Natural killer cell (primary cell): Measurements from ENCODE around the gene TF. TPM values are rescaled to one million over a fixed set of nuclear protein-coding genes. Genes with fewer than 3 reads are reported as not detected.

Source experiments
- ATAC-seq, 3 donors: fragments of 150-1000 bp in 2 of 3; fragments of 200-7000 bp in 1 of 3; cut with Tn5 transposase; 1 replicate in 1 of 3; 2 replicates in 2 of 3; pipeline ENCODE4 v1.10.0; 2021; ENCODE audit warnings: mild to moderate bottlenecking in 2 of 3, moderate library complexity in 2 of 3
- DNase-seq, 2 donors: peaks; one replicate each; pipeline versions ENCODE4 v3.0.0 to v3.0.0-alpha.2; 2013 to 2021; ENCODE audit warnings: mixed read lengths in 1 of 2
- H3K27ac ChIP-seq: one replicate; pipeline ENCODE4 v1.5.1; 2013; ENCODE audit warnings: mild to moderate bottlenecking, low read length
- H3K27me3 ChIP-seq: one replicate; pipeline ENCODE4 v1.6.1; 2013; ENCODE audit warnings: low read length; ENCODE audit not compliant: control insufficient read depth, insufficient read depth
- H3K36me3 ChIP-seq: one replicate; pipeline ENCODE4 v1.6.1; 2013; ENCODE audit warnings: low read length; ENCODE audit not compliant: control insufficient read depth, insufficient read depth
- H3K4me1 ChIP-seq: one replicate; pipeline ENCODE4 v1.6.1; 2013; ENCODE audit warnings: low read length; ENCODE audit not compliant: control insufficient read depth, insufficient read depth
- H3K4me3 ChIP-seq: one replicate; pipeline ENCODE4 v1.5.1; 2013; ENCODE audit warnings: low read length
- H3K9me3 ChIP-seq: one replicate; pipeline ENCODE4 v1.6.1; 2013; ENCODE audit warnings: low read length; ENCODE audit not compliant: control insufficient read depth, insufficient read depth
- H3K27ac Mint-ChIP-seq, 2 donors: one replicate each; pipeline ENCODE4 v1.8.0; 2022; ENCODE audit warnings: mild to moderate bottlenecking in 2 of 2, mixed read lengths in 2 of 2, moderate library complexity in 1 of 2
- H3K27me3 Mint-ChIP-seq, 2 donors: one replicate each; pipeline ENCODE4 v1.8.0; 2022; ENCODE audit warnings: low read depth in 2 of 2, mixed read lengths in 2 of 2
- H3K36me3 Mint-ChIP-seq: one replicate; pipeline ENCODE4 v1.8.0; 2022; ENCODE audit warnings: mixed read lengths
- H3K4me1 Mint-ChIP-seq, 2 donors: one replicate each; pipeline ENCODE4 v1.8.0; 2022; ENCODE audit warnings: mixed read lengths in 2 of 2
- H3K4me3 Mint-ChIP-seq: one replicate; pipeline ENCODE4 v1.8.0; 2022; ENCODE audit warnings: mild to moderate bottlenecking, moderate library complexity, mixed read lengths
- H3K9me3 Mint-ChIP-seq, 2 donors: one replicate each; pipeline ENCODE4 v1.8.0; 2022; ENCODE audit warnings: mixed read lengths in 2 of 2
- CTCF ChIP-seq: fragments of 200-600 bp; IDR thresholded peaks from one replicate; pipeline ENCODE4 v1.8.0; 2022; ENCODE audit warnings: antibody characterized with exemption
- WGBS: methylation state at CpG from one replicate; pipeline ENCODE4 v1.1.7; 2013; ENCODE audit warnings: missing lambda C conversion rate; ENCODE audit not compliant: insufficient coverage; 5-methylcytosine and 5-hydroxymethylcytosine counted together
- intact Hi-C: fragments of 100-400 bp; cut with micrococcal nuclease; formaldehyde crosslinking; loops from one replicate; pipeline ENCODE4 v1.14.2; 2022
- total RNA-seq, 4 donors: library from RNA; stranded (reverse); fragments of 120-200 nt in 1 of 4; gene quantifications; one replicate each; pipeline versions ENCODE4 v1.2.3 to v1.2.4, GENCODE V29; 2013 to 2022

Gene TF
- total RNA-seq, 3 donors from 2014 or later (not counting 1 experiment from before 2014, with no cell fraction given): 2.8 to 4.3 (median 3.2) TPM

GRCh38 chr3:133782454-133782853 lies 36.3 kb downstream of the TF start:
- ATAC-seq (no peak), DNase-seq (no peak)
- Mint-ChIP-seq H3K4me3 (no peak overlapping the region), H3K4me1 (no peaks in the 10 kb centered on the region), H3K36me3 (no peaks in the 10 kb centered on the region), H3K27ac (no peak overlapping the region), H3K27me3 (peaks cover 14 to 34% of the 10 kb centered on the region in 2 donors), H3K9me3 (no peaks in the 10 kb centered on the region)
- H3K4me3 ChIP-seq: no peak overlapping the region
- WGBS: 82% methylated on average over 1 of the region's 2 CpGs
- H3K9me3 ChIP-seq: no peaks in the 10 kb centered on the region
- no peak overlapping the region for H3K27ac ChIP-seq
- H3K4me1 ChIP-seq: no peaks in the 10 kb centered on the region
- no peaks in the 10 kb centered on the region for H3K36me3 ChIP-seq
- H3K27me3 ChIP-seq: no peaks in the 10 kb centered on the region
- intact Hi-C loops: no loop called here
- no peak for TF ChIP-seq CTCF

- H3K4me3 Mint-ChIP-seq: no peak overlapping the region
- H3K27ac ChIP-seq: no peak overlapping the region
- ATAC-seq: no peak
- intact Hi-C loops: no loop called here
- H3K4me1 Mint-ChIP-seq: no peaks in the 10 kb centered on the region
- no peak overlapping the region for H3K27ac Mint-ChIP-seq
- no peak for DNase-seq
- no peak overlapping the region for H3K4me3 ChIP-seq
- TF ChIP-seq CTCF: no peak
- 66% methylated on average over 32 of the region's 32 CpGs for WGBS
- no peaks in the 10 kb centered on the region for H3K9me3 Mint-ChIP-seq
- no peaks in the 10 kb centered on the region for H3K9me3 ChIP-seq
- H3K36me3 ChIP-seq: no peaks in the 10 kb centered on the region
- H3K27me3 ChIP-seq: no peaks in the 10 kb centered on the region
- no peaks in the 10 kb centered on the region for H3K36me3 Mint-ChIP-seq
- H3K4me1 ChIP-seq: no peaks in the 10 kb centered on the region
- peaks cover 19 to 44% of the 10 kb centered on the region in 2 donors for H3K27me3 Mint-ChIP-seq
Observed at GRCh38 chr3:133783762-133784161, 37.6 kb downstream of the TF start.

- Histone ChIP-seq H3K9me3 (no peaks in the 10 kb centered on the region), H3K27me3 (peaks cover 2% of the 10 kb centered on the region), H3K4me1 (no peaks in the 10 kb centered on the region), H3K36me3 (no peaks in the 10 kb centered on the region), H3K4me3 (no peak overlapping the region), H3K27ac (no peak overlapping the region)
- WGBS: 62% methylated on average over 1 of the region's 2 CpGs
- intact Hi-C loops: no loop called here
- Mint-ChIP-seq H3K4me3 (no peak overlapping the region), H3K27ac (no peak overlapping the region), H3K36me3 (no peaks in the 10 kb centered on the region), H3K27me3 (peaks cover 4 to 43% of the 10 kb centered on the region in 2 donors), H3K4me1 (no peaks in the 10 kb centered on the region), H3K9me3 (peaks cover 0 to 2% of the 10 kb centered on the region in 2 donors)
- ATAC-seq (no peak), DNase-seq (no peak)
- TF ChIP-seq CTCF: no peak
Observed at GRCh38 chr3:133788024-133788423, 41.8 kb downstream of the TF start.

- TF ChIP-seq CTCF: no peak
- no peaks in the 10 kb centered on the region for H3K9me3 ChIP-seq
- DNase-seq (no peak), ATAC-seq (no peak)
- no peaks in the 10 kb centered on the region for H3K36me3 ChIP-seq
- no peak overlapping the region for H3K27ac ChIP-seq
- Mint-ChIP-seq H3K27ac (no peak overlapping the region), H3K4me1 (no peaks in the 10 kb centered on the region), H3K36me3 (no peaks in the 10 kb centered on the region), H3K4me3 (no peak overlapping the region), H3K9me3 (peaks cover 0 to 2% of the 10 kb centered on the region in 2 donors), H3K27me3 (peaks cover 8 to 45% of the 10 kb centered on the region in 2 donors)
- intact Hi-C loops: no loop called here
- H3K4me3 ChIP-seq: no peak overlapping the region
- H3K4me1 ChIP-seq: no peaks in the 10 kb centered on the region
- peaks cover 4% of the 10 kb centered on the region for H3K27me3 ChIP-seq
- 69% methylated on average over 9 of the region's 9 CpGs for WGBS
Observed at GRCh38 chr3:133792171-133792763, 46.1 kb downstream of the TF start.
